Naive thymus-derived CD4-positive, alpha-beta T cell (primary cell): Measurements from ENCODE around the gene MYOCD. TPM values are rescaled to one million over a fixed set of nuclear protein-coding genes. Genes with fewer than 3 reads are reported as not detected.

ENCODE experiments used
- ATAC-seq: fragments of 150-1000 bp; cut with Tn5 transposase; 2 replicates; pipeline ENCODE4 v1.10.0; 2021; ENCODE audit warnings: mild to moderate bottlenecking, moderate library complexity
- CTCF ChIA-PET: fragments of 350-600 bp; sonication (Branson Sonifier 250); formaldehyde crosslinking; loops from one replicate; lab custom pipeline; 2021; ENCODE audit warnings: antibody characterized with exemption; lab: Charles Lee
- POLR2A ChIA-PET: fragments of 350-600 bp; sonication (Branson Sonifier 250); formaldehyde crosslinking; loops from one replicate; lab custom pipeline; 2021; ENCODE audit warnings: antibody characterized with exemption, inconsistent platforms; lab: Charles Lee
- DNase-seq, 9 donors: peaks; one replicate each; pipeline versions ENCODE4 v3.0.0 to v3.0.0-alpha.2; 2020 to 2022; ENCODE audit warnings: mixed read lengths in 1 of 9
- H3K27ac ChIP-seq: one replicate; pipeline ENCODE4 v1.7.0; 2013; ENCODE audit warnings: mild to moderate bottlenecking, low read depth, low read length, moderate library complexity
- H3K27me3 ChIP-seq, 2 donors: one replicate each; pipeline ENCODE4 v1.7.0; 2013; ENCODE audit warnings: low read length in 2 of 2, mild to moderate bottlenecking in 2 of 2, moderate library complexity in 2 of 2; ENCODE audit not compliant: control insufficient read depth in 2 of 2, insufficient read depth in 2 of 2
- H3K36me3 ChIP-seq, 3 experiments: 1 replicate in 2 of 3; 2 replicates in 1 of 3; pipeline ENCODE4 v1.7.0; 2013; ENCODE audit warnings: low read length in 3 of 3, mild to moderate bottlenecking in 3 of 3, moderate library complexity in 1 of 3; ENCODE audit not compliant: insufficient read depth in 3 of 3, control insufficient read depth in 2 of 3
- H3K4me1 ChIP-seq, 2 donors: one replicate each; pipeline ENCODE4 v1.7.0; 2013; ENCODE audit warnings: low read length in 2 of 2, mild to moderate bottlenecking in 2 of 2, moderate library complexity in 1 of 2; ENCODE audit not compliant: control insufficient read depth in 2 of 2, insufficient read depth in 2 of 2
- H3K4me3 ChIP-seq: 2 replicates; pipeline ENCODE4 v1.7.0; 2013; ENCODE audit warnings: mild to moderate bottlenecking, low read length
- H3K9me3 ChIP-seq, 3 experiments: 1 replicate in 2 of 3; 2 replicates in 1 of 3; pipeline ENCODE4 v1.7.0; 2013; ENCODE audit warnings: low read length in 3 of 3; ENCODE audit not compliant: control insufficient read depth in 2 of 3
- H3K27ac Mint-ChIP-seq, 9 donors: one replicate each; pipeline ENCODE4 v1.8.0; 2020 to 2022; ENCODE audit warnings: mixed read lengths in 9 of 9, mild to moderate bottlenecking in 8 of 9, moderate library complexity in 5 of 9, inconsistent platforms in 2 of 9
- H3K27me3 Mint-ChIP-seq, 5 donors: one replicate each; pipeline ENCODE4 v1.8.0; 2021 to 2022; ENCODE audit warnings: mixed read lengths in 5 of 5, mild to moderate bottlenecking in 1 of 5
- H3K36me3 Mint-ChIP-seq, 5 donors: one replicate each; pipeline ENCODE4 v1.8.0; 2020 to 2022; ENCODE audit warnings: mixed read lengths in 5 of 5, mild to moderate bottlenecking in 3 of 5, inconsistent platforms in 1 of 5
- H3K4me1 Mint-ChIP-seq, 7 donors: one replicate each; pipeline ENCODE4 v1.8.0; 2020 to 2022; ENCODE audit warnings: mixed read lengths in 7 of 7, mild to moderate bottlenecking in 3 of 7, inconsistent platforms in 1 of 7
- H3K4me3 Mint-ChIP-seq, 10 donors: one replicate each; pipeline ENCODE4 v1.8.0; 2020 to 2022; ENCODE audit warnings: mild to moderate bottlenecking in 10 of 10, mixed read lengths in 10 of 10, moderate library complexity in 6 of 10, inconsistent platforms in 2 of 10
- H3K9me3 Mint-ChIP-seq, 11 donors: one replicate each; pipeline ENCODE4 v1.8.0; 2020 to 2022; ENCODE audit warnings: mixed read lengths in 11 of 11, mild to moderate bottlenecking in 4 of 11, inconsistent platforms in 1 of 11, moderate library complexity in 1 of 11
- intact Hi-C, 2 donors: fragments of 100-400 bp; cut with micrococcal nuclease; formaldehyde crosslinking; loops; one replicate each; pipeline ENCODE4 v1.15.1; 2023
- polyA plus RNA-seq, 2 donors: library from polyadenylated mRNA; unstranded; fragments of 300-500 nt; fragmentation: Illumina TruSeq; gene quantifications; one replicate each; pipeline ENCODE4 v1.2.3, GENCODE V29; 2021
- total RNA-seq, 6 experiments: library from RNA in 5 of 6; stranded (reverse) in 5 of 6; gene quantifications; 1 replicate in 5 of 6; 2 replicates in 1 of 6; pipeline ENCODE4 v1.2.3 and lab custom pipeline; 2021 to 2026

Gene MYOCD
- total and polyA plus RNA-seq, 7 experiments from 2014 or later: not detected

DNA sequence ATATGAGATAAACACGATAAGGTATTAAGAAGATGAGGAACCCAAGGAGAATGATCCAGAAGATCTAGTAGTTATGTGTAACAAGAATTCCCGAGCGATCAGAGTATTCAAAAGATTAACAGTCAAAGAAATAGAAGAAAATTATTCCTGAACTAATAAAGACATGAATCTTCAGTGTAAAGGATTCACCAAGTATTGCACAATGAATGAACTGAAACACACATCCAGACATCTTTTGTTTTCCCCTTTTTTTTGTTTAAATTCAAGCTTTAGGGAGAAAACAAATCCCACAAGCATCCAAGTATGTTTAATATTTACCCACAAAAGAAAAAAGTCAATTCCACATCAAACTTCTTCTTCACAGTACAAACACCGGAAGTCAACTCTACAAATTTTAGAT lies 23.7 kb upstream of the MYOCD start:
- no peak overlapping the region for H3K27ac Mint-ChIP-seq
- no peak for ATAC-seq
- intact Hi-C loops: no loop called here
- H3K4me3 ChIP-seq: no peak overlapping the region
- DNase-seq: no peak
- H3K9me3 Mint-ChIP-seq: peaks cover 0 to 37% (median 6%) of the 10 kb centered on the region in 11 donors
- H3K4me3 Mint-ChIP-seq: no peak overlapping the region
- no peaks in the 10 kb centered on the region for H3K4me1 Mint-ChIP-seq
- no peaks in the 10 kb centered on the region for H3K4me1 ChIP-seq
- H3K27ac ChIP-seq: no peak overlapping the region
- H3K27me3 ChIP-seq: no peaks in the 10 kb centered on the region
- CTCF ChIA-PET: no interaction called here
- no peaks in the 10 kb centered on the region for H3K36me3 ChIP-seq
- POLR2A ChIA-PET: no interaction called here
- H3K36me3 Mint-ChIP-seq: no peaks in the 10 kb centered on the region
- peaks cover 0 to 6% (median 0%) of the 10 kb centered on the region in 5 donors for H3K27me3 Mint-ChIP-seq
- H3K9me3 ChIP-seq: no peaks in the 10 kb centered on the region

DNA sequence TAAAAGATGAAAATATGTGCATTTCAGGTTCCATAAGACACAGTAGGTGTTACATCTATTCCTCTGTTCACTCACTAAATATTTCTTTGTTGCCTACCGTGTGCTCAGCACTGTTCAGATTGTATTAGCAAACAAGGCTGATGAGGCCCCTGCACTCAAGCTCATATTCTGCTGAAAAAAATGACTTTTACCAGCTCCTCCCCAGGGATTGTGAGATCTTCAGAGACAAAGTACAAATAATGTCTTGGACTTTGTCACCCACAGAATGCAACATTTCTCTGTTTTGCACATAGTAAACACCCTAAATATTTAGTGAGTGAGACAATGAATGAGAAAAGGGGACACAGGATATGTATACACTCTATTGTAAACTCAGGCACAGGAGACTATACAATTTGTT lies 21.9 kb upstream of the MYOCD start:
- Histone ChIP-seq H3K4me1 (no peaks in the 10 kb centered on the region), H3K27me3 (no peaks in the 10 kb centered on the region), H3K27ac (no peak overlapping the region), H3K9me3 (no peaks in the 10 kb centered on the region), H3K4me3 (no peak overlapping the region), H3K36me3 (no peaks in the 10 kb centered on the region)
- no peak for DNase-seq
- H3K9me3 Mint-ChIP-seq: peaks cover 0 to 28% (median 3%) of the 10 kb centered on the region in 11 donors
- no peak for ATAC-seq
- ChIA-PET POLR2A (no interaction called here), CTCF (no interaction called here)
- H3K4me1 Mint-ChIP-seq: no peaks in the 10 kb centered on the region
- intact Hi-C loops: no loop called here
- H3K27ac Mint-ChIP-seq: no peak overlapping the region
- peaks cover 0 to 10% (median 0%) of the 10 kb centered on the region in 5 donors for H3K27me3 Mint-ChIP-seq
- no peak overlapping the region for H3K4me3 Mint-ChIP-seq
- H3K36me3 Mint-ChIP-seq: no peaks in the 10 kb centered on the region

DNA sequence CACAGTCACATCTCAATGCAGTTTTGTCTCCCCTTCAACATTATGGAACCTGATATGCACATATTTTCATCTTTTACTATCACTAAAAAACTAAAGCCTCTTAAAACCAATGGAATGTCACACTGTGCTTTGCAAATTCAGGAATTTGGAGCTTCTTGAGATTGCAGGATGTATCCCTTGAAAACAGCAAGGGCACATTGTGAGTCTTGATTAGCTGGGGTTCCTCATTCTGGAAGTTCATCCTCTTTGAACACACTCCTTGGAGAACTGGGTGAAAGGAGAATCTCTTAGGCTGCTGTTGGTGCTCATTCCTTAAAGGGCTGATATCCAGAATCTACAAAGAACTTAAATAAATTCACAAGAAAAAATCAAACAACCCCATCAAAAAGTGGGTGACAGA lies 21.1 kb upstream of the MYOCD start:
- CTCF ChIA-PET: no interaction called here
- Histone ChIP-seq H3K9me3 (no peaks in the 10 kb centered on the region), H3K27me3 (no peaks in the 10 kb centered on the region), H3K27ac (no peak overlapping the region), H3K36me3 (no peaks in the 10 kb centered on the region), H3K4me1 (no peaks in the 10 kb centered on the region), H3K4me3 (no peak overlapping the region)
- no peak overlapping the region for H3K27ac Mint-ChIP-seq
- intact Hi-C loops: no loop called here
- POLR2A ChIA-PET: no interaction called here
- H3K4me3 Mint-ChIP-seq: no peak overlapping the region
- no peak for DNase-seq
- H3K36me3 Mint-ChIP-seq: no peaks in the 10 kb centered on the region
- peaks cover 0 to 15% (median 0%) of the 10 kb centered on the region in 5 donors for H3K27me3 Mint-ChIP-seq
- no peaks in the 10 kb centered on the region for H3K4me1 Mint-ChIP-seq
- peaks cover 0 to 27% (median 3%) of the 10 kb centered on the region in 11 donors for H3K9me3 Mint-ChIP-seq
- ATAC-seq: no peak

DNA sequence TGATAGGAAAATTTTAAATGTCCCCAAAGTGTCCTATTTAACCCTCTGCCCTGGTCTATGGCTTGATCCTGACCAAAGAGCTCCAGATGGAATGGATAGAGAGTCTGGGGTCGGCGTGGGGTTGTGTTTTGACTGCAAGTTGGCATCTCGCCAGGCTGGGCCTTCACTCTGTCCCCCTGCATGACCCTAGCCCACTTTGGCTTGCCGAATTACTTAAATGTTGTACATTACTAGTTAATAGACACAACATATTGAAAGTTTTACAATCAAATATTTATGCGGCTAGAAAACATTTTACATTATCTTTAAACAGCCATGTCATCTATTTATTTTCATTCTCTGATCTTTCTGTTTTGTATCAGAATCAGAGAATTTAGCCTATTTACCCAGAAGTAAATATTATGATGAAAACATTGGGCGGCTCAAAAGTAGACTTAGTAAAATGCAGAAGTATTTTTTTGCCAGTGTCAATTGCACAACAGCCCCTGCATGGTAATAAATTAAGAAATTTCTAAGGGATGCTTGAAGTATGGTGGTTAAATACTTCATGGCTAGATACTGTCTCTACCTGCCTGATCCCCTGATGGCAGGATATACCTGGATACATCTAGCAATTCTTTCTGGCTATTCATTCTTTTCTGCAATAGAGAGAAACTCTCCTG lies 18.8 kb upstream of the MYOCD start:
- no peaks in the 10 kb centered on the region for H3K36me3 Mint-ChIP-seq
- CTCF ChIA-PET: no interaction called here

DNA sequence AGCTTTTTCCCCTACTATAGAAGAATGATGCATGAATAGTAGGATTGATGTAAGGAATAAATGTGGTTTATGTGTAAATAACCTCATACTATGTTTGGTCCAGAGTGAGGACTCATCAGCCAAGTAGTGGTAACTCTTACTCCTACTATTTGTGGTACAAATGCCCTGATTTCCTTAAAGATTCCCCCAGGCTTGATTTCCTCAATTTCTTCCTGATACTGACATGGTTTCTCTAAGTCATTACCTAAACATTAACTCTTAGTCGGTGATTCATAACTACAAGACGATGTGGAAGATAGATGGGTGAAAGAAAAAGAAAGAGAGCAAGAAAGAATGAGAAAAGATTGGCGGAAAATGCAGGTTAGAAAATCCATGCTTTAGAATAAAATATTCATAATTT lies 17.2 kb upstream of the MYOCD start:
- Histone ChIP-seq H3K36me3 (no peaks in the 10 kb centered on the region), H3K4me1 (no peaks in the 10 kb centered on the region), H3K9me3 (no peaks in the 10 kb centered on the region), H3K4me3 (no peak overlapping the region), H3K27ac (no peak overlapping the region), H3K27me3 (no peaks in the 10 kb centered on the region)
- DNase-seq (no peak), ATAC-seq (no peak)
- Mint-ChIP-seq H3K27ac (no peak overlapping the region), H3K4me1 (no peaks in the 10 kb centered on the region), H3K4me3 (no peak overlapping the region), H3K27me3 (peaks cover 0 to 16% (median 4%) of the 10 kb centered on the region in 5 donors), H3K36me3 (no peaks in the 10 kb centered on the region), H3K9me3 (peaks cover 0 to 22% (median 4%) of the 10 kb centered on the region in 11 donors)
- intact Hi-C loops: no loop called here
- ChIA-PET POLR2A (no interaction called here), CTCF (no interaction called here)

More for the DNA sequence above, 18.8 kb upstream of the MYOCD start:
- H3K36me3 ChIP-seq: no peaks in the 10 kb centered on the region
- H3K27me3 Mint-ChIP-seq: peaks cover 0 to 16% (median 4%) of the 10 kb centered on the region in 5 donors
- no peaks in the 10 kb centered on the region for H3K9me3 ChIP-seq
- no peaks in the 10 kb centered on the region for H3K4me1 Mint-ChIP-seq
- H3K4me3 Mint-ChIP-seq: no peak overlapping the region
- intact Hi-C loops: no loop called here
- POLR2A ChIA-PET: no interaction called here
- ATAC-seq (no peak), DNase-seq (no peak)
- no peaks in the 10 kb centered on the region for H3K27me3 ChIP-seq
- H3K9me3 Mint-ChIP-seq: peaks cover 0 to 27% (median 4%) of the 10 kb centered on the region in 11 donors
- H3K27ac ChIP-seq: no peak overlapping the region
- no peak overlapping the region for H3K4me3 ChIP-seq
- H3K4me1 ChIP-seq: no peaks in the 10 kb centered on the region
- no peak overlapping the region for H3K27ac Mint-ChIP-seq

DNA sequence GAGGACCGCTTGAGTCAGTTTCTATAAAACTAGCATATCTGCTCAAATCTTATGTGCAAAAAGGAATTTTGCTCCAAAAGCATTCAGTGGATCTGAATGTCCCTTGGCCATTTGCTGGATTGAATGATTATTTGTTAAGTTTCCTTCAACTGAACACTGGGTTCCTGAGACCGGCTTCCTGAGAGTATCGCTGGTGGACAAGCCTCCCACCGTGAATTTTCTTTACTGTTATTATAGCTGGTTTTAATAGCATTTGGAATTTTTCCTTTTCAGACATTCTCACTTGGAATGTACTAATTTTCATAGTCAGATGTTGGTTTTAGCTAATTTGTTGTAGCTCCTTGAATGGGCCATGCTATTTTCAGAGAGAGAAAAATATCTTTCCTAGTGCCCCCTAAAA lies 9.8 kb upstream of the MYOCD start:
- intact Hi-C loops: no loop called here
- Histone ChIP-seq H3K9me3 (no peaks in the 10 kb centered on the region), H3K4me1 (no peaks in the 10 kb centered on the region), H3K36me3 (no peaks in the 10 kb centered on the region), H3K4me3 (no peak overlapping the region), H3K27me3 (no peaks in the 10 kb centered on the region), H3K27ac (no peak overlapping the region)
- ChIA-PET POLR2A (no interaction called here), CTCF (no interaction called here)
- Mint-ChIP-seq H3K27ac (no peak overlapping the region), H3K27me3 (peaks cover 0 to 2% (median 0%) of the 10 kb centered on the region in 5 donors), H3K4me3 (no peak overlapping the region), H3K4me1 (no peaks in the 10 kb centered on the region), H3K36me3 (no peaks in the 10 kb centered on the region), H3K9me3 (peaks cover 0 to 12% (median 3%) of the 10 kb centered on the region in 11 donors)
- no peak for ATAC-seq
- DNase-seq: no peak

DNA sequence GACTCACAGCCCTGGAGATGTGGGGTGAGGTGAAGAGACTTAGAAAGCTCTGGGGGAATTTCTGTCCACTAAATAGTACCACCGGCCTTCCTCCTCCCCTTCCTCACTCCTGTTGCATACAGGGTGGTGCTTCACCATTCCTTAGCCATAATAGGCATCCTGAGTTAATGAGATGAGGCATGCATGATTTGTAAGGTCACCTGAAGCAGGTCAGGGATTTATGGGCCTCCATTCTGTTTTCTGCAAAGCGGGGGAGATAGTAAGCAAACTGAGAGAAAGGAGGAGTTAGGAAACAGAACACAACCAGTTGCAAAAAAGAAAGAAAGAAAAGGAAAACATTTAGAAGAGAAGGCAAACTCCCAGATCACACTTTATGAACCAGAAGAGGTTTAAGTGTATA lies 9.3 kb upstream of the MYOCD start:
- Mint-ChIP-seq H3K9me3 (peaks cover 0 to 11% (median 3%) of the 10 kb centered on the region in 11 donors), H3K36me3 (no peaks in the 10 kb centered on the region), H3K27ac (no peak overlapping the region), H3K4me1 (no peaks in the 10 kb centered on the region), H3K27me3 (peaks cover 0 to 6% (median 2%) of the 10 kb centered on the region in 5 donors), H3K4me3 (no peak overlapping the region)
- no peaks in the 10 kb centered on the region for H3K9me3 ChIP-seq
- no peak overlapping the region for H3K4me3 ChIP-seq
- DNase-seq: no peak
- H3K4me1 ChIP-seq: no peaks in the 10 kb centered on the region
- intact Hi-C loops: no loop called here
- H3K27ac ChIP-seq: no peak overlapping the region
- H3K36me3 ChIP-seq: no peaks in the 10 kb centered on the region
- ATAC-seq: no peak
- no peaks in the 10 kb centered on the region for H3K27me3 ChIP-seq
- POLR2A ChIA-PET: no interaction called here
- CTCF ChIA-PET: no interaction called here
